HFF-Myc (cell line): Measurements from ENCODE around the gene TASOR2.

Experiments used
- DNase-seq: peaks from one replicate; pipeline ENCODE4 v3.0.0-alpha.2; 2011; ENCODE audit warnings: low read depth; ENCODE audit errors: extremely low read depth
- H3K4me3 ChIP-seq: replicated peaks from 2 replicates; pipeline ENCODE4 v1.5.1; 2011; ENCODE audit warnings: low read depth, mild to moderate bottlenecking, control low read depth, low read length
- CTCF ChIP-seq: IDR thresholded peaks from 2 replicates; pipeline ENCODE4 v1.5.1; 2012; ENCODE audit warnings: mild to moderate bottlenecking, low read depth, low read length, control low read depth; ENCODE audit errors: missing control alignments

TASOR2 gene

DNA sequence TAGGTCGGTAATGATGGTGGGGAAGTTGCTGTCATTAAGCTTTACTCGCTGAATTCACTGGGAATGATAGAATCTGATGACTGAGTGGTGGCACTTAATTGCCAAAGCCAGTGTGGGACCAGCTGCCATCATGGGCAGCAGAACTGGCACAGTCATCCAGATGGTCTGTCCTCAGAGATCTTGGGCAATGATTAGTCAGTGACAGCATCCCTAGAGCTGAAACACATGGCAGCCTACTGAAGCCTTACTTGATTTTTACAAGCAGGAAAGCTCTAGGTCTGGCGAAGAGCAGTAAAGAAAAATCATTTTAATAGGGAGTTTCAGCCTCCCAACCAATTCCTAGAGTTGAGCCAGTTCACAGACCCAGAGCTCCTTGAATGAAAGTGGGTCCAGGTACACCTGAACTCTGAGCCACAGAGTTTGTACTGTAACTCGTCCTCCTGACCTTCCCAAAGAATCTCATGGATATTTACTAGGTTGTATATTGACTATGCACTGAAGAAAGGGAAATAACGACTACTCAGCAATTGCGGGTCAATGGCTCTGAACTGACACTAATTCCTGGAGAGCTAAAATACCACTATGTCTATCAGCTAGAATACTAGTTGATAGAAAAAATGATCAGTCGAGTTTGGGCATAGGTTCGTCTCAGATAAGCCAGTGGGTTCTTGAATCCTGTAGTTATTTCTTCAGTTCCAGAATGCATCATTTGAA is 13.8 kb upstream of the TASOR2 start:
- DNase-seq: no peak
- TF ChIP-seq CTCF: no peak
- no peak overlapping the region for H3K4me3 ChIP-seq

GRCh38 chr10:5678397-5679036 is 6.1 kb upstream of the TASOR2 start:
- DNase-seq: no peak
- H3K4me3 ChIP-seq: no peak overlapping the region
- TF ChIP-seq CTCF: no peak

DNA sequence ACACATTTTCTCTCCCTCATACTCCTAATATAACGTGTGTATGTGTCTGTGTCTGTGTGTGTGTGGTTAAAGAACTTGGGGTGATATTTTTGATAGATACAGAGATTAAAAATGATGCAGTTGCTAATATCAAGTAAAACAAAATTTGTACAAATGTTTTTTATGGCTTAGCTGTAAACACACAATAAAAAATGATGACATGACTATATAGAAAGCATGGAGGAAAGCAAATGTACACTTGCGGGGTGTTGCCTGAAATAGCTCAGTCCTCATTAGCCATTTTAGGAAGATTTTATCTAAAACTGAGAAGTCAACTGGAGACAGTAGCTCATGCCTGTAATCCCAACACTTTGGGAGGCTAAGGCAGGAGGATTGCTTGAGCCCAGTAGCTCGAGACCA is 5.6 kb upstream of the TASOR2 start:
- TF ChIP-seq CTCF: no peak
- H3K4me3 ChIP-seq: no peak overlapping the region

GRCh38 chr10:5679606-5680005 is 5.0 kb upstream of the TASOR2 start:
- H3K4me3 ChIP-seq: no peak overlapping the region
- TF ChIP-seq CTCF: no peak
- DNase-seq: no peak

More for the DNA sequence above, 5.6 kb upstream of the TASOR2 start:
- no peak for DNase-seq

GRCh38 chr10:5681930-5682329 is 2.7 kb upstream of the TASOR2 start:
- H3K4me3 ChIP-seq: no peak overlapping the region
- no peak for TF ChIP-seq CTCF
- no peak for DNase-seq

DNA sequence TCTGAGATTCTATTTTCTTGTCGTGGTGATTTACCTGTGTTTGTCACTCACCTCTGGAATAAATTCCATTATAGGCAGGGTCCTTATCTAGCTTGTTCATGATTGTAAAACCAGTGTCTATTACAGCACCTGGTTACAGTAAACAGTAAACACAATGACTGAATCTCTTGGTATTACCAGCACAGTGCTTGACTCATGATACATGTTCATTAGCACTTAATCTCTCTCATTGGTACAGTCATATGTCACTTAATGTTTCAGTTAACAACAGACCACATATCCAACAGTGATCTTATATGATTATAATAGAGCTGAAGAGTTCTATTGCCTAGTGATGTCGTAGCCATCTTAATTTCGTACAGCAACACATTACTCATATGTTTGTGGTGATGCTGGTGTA is 1.6 kb upstream of the TASOR2 start:
- H3K4me3 ChIP-seq: no peak overlapping the region
- no peak for TF ChIP-seq CTCF
- DNase-seq: no peak
